Endodermal cell (in vitro differentiated cells): ENCODE data around the gene KRTAP4-6. TPM values are rescaled to one million over a fixed set of nuclear protein-coding genes. Genes with fewer than 3 reads are reported as not detected.
"Not testable (repeated sequence)": the region's sequence is repeated elsewhere in the genome, so short reads cannot be mapped to it uniquely, and the experiment has no call there.

Source experiments
- DNase-seq: peaks from one replicate; pipeline ENCODE4 v3.0.0-alpha.2; 2017
- H3K27ac ChIP-seq: 2 replicates; pipeline ENCODE4 v1.5.1; 2013; ENCODE audit warnings: mild to moderate bottlenecking, low read depth, low read length, moderate library complexity
- H3K27me3 ChIP-seq: 2 replicates; pipeline ENCODE4 v1.6.1; 2013; ENCODE audit warnings: mild to moderate bottlenecking, low read length, moderate library complexity; ENCODE audit not compliant: insufficient read depth, control insufficient read depth, poor library complexity, severe bottlenecking
- H3K36me3 ChIP-seq: 2 replicates; pipeline ENCODE4 v1.7.0; 2013; ENCODE audit warnings: mild to moderate bottlenecking, low read length, moderate library complexity; ENCODE audit not compliant: control insufficient read depth, insufficient read depth
- H3K4me1 ChIP-seq: one replicate; pipeline ENCODE4 v1.7.0; 2013; ENCODE audit warnings: low read length; ENCODE audit not compliant: control insufficient read depth, insufficient read depth
- H3K4me3 ChIP-seq: 2 replicates; pipeline ENCODE4 v1.5.1; 2013; ENCODE audit warnings: mild to moderate bottlenecking, low read length, moderate library complexity
- H3K9ac ChIP-seq: 2 replicates; pipeline ENCODE4 v1.6.1; 2013; ENCODE audit warnings: mild to moderate bottlenecking, low read length, moderate library complexity; ENCODE audit not compliant: poor library complexity, severe bottlenecking; ENCODE audit errors: extremely low read depth
- H3K9me3 ChIP-seq: 2 replicates; pipeline ENCODE4 v1.6.1; 2013; ENCODE audit warnings: mild to moderate bottlenecking, low read length, moderate library complexity; ENCODE audit not compliant: control insufficient read depth
- H3K27ac Mint-ChIP-seq: 2 replicates; pipeline ENCODE4 v1.8.0; 2020; ENCODE audit warnings: mixed read lengths
- H3K27me3 Mint-ChIP-seq: 2 replicates; pipeline ENCODE4 v1.8.0; 2021; ENCODE audit warnings: mild to moderate bottlenecking, mixed read lengths; ENCODE audit not compliant: insufficient read depth
- H3K36me3 Mint-ChIP-seq: 2 replicates; pipeline ENCODE4 v1.8.0; 2020; ENCODE audit warnings: low read depth, mixed read lengths
- H3K4me1 Mint-ChIP-seq: 2 replicates; pipeline ENCODE4 v1.8.0; 2020; ENCODE audit warnings: mixed read lengths
- H3K4me3 Mint-ChIP-seq: 2 replicates; pipeline ENCODE4 v1.8.0; 2020; ENCODE audit warnings: mild to moderate bottlenecking, moderate library complexity, mixed read lengths
- H3K9me3 Mint-ChIP-seq: 2 replicates; pipeline ENCODE4 v1.8.0; 2020; ENCODE audit warnings: mild to moderate bottlenecking, mixed read lengths
- WGBS, 2 experiments: methylation state at CpG; one replicate each; pipeline versions ENCODE4 v1.1.5 to v1.1.7; 2013; ENCODE audit warnings: missing lambda C conversion rate in 2 of 2, mixed read lengths in 1 of 2; ENCODE audit not compliant: insufficient coverage in 1 of 2, insufficient read length in 1 of 2; 5-methylcytosine and 5-hydroxymethylcytosine counted together
- total RNA-seq, 2 donors: library from RNA; stranded (reverse); fragmentation: NEBNext Ultra II Directional in 1 of 2; extraction: Animal tissue kit (Norgen Biotek cat#: 25700) in 1 of 2; gene quantifications; 2 replicates in 1 of 2; 3 replicates in 1 of 2; pipeline ENCODE4 v1.2.1, GENCODE V29; 2021
- TF ChIP-seq, protein P1 (sequence below): fragments of 200-600 bp; sonication (generic); conservative IDR thresholded peaks from 2 replicates; pipeline ENCODE4 v1.5.0; 2021; ENCODE audit warnings: antibody characterized with exemption, mild to moderate bottlenecking

Gene KRTAP4-6
- total RNA-seq, 2 donors from 2014 or later = not detected

DNA sequence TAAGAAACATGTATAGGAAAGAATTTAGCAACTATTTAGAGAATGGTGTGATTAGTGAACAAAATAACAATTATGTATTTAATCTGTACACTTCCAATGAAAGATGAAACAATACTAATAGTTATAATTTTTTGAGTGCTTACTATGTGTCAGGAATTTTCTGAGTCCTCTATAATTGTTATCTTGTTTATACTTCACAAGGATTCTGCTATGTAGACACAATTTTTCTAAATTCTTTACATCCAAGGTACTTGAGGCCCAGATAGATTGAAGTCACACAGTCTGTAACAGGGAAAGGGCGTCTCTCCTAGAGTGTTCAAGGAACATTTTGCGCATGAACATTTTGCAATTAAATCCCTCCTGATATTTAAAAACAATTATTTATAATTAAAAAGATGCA, 15.3 kb downstream of the KRTAP4-6 start:
- Histone ChIP-seq H3K27ac (no peak overlapping the region), H3K36me3 (no peaks in the 10 kb centered on the region), H3K9ac (no peak overlapping the region), H3K9me3 (peaks cover 4% of the 10 kb centered on the region), H3K27me3 (no peaks in the 10 kb centered on the region), H3K4me3 (no peak overlapping the region), H3K4me1 (no peaks in the 10 kb centered on the region)
- TF ChIP-seq, protein P1, sequence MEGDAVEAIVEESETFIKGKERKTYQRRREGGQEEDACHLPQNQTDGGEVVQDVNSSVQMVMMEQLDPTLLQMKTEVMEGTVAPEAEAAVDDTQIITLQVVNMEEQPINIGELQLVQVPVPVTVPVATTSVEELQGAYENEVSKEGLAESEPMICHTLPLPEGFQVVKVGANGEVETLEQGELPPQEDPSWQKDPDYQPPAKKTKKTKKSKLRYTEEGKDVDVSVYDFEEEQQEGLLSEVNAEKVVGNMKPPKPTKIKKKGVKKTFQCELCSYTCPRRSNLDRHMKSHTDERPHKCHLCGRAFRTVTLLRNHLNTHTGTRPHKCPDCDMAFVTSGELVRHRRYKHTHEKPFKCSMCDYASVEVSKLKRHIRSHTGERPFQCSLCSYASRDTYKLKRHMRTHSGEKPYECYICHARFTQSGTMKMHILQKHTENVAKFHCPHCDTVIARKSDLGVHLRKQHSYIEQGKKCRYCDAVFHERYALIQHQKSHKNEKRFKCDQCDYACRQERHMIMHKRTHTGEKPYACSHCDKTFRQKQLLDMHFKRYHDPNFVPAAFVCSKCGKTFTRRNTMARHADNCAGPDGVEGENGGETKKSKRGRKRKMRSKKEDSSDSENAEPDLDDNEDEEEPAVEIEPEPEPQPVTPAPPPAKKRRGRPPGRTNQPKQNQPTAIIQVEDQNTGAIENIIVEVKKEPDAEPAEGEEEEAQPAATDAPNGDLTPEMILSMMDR = no peak
- H3K27me3 Mint-ChIP-seq = no peaks in the 10 kb centered on the region
- H3K4me1 Mint-ChIP-seq = no peaks in the 10 kb centered on the region
- no peak for DNase-seq
- peaks cover 4% of the 10 kb centered on the region for H3K9me3 Mint-ChIP-seq
- no peak overlapping the region for H3K27ac Mint-ChIP-seq
- H3K36me3 Mint-ChIP-seq = no peaks in the 10 kb centered on the region
- no peak overlapping the region for H3K4me3 Mint-ChIP-seq
- WGBS, 2 experiments = 100% methylated on average over 1 of the region's 2 CpGs; no CpG with 5 or more reads in 1 of the 2 experiments

DNA sequence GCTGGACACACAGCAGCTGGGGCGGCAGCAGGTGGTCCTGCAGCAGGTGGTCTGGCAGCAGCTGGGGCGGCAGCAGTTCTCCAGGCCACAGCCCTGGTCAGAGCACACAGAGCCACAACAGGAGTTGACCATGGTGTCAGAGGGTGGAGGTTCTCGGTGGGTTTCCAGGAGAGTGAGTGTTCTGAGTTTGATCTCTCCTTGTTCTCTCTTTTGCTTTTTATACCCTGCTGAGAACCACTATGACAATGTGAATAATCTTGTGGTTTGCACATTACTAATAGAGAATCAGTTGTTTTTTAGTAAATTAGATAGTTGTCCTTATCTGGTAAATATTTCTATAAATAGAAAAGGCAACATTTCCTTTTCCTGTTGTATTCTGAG, 16.4 kb downstream of the KRTAP4-6 start, which contains the start of gene KRTAP4-12:
TSS of gene KRTAP4-12 (minus strand) at position 192 of the 381 bp plus-strand sequence. CDS start at position 132, 60 bp downstream.
- H3K9ac ChIP-seq, H3K4me1 Mint-ChIP-seq, H3K27ac ChIP-seq, H3K4me1 ChIP-seq, H3K36me3 Mint-ChIP-seq, H3K36me3 ChIP-seq, H3K4me3 Mint-ChIP-seq, H3K9me3 ChIP-seq, H3K9me3 Mint-ChIP-seq, H3K4me3 ChIP-seq, DNase-seq, H3K27ac Mint-ChIP-seq, H3K27me3 Mint-ChIP-seq, H3K27me3 ChIP-seq: not testable (repeated sequence)
- 75 to 78% methylated on average over 1 to 3 of the region's 3 CpGs for WGBS, 2 experiments

DNA sequence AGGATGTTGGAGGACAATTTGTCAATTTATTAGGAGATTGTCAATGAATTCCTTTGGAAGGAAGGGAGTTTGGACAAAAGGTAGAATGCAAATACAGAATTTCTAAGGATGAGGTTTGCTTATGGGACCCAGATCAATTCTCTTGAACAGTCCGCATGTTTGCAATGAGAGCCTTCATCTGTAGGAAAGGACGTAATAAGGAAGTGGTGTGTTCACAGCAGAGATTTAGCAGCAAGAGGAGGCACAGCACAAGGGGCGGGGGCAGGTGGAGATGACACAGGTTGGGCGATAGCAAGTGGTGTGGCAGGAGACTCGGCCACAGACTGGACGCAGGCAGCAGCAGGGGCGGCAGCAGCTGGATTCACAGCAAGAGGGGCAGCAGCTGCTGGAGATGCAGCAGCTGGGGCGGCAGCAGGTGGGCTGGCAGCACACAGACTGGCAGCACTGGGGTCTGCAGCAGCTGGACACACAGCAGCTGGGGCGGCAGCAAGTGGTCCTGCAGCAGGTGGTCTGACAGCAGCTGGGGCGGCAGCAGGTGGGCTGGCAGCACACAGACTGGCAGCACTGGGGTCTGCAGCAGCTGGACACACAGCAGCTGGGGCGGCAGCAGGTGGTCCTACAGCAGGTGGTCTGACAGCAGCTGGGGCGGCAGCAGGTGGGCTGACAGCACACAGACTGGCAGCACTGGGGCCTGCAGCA, 16.9 kb downstream of the KRTAP4-6 start:
- H3K27ac ChIP-seq, H3K9me3 ChIP-seq, H3K4me1 Mint-ChIP-seq, H3K4me1 ChIP-seq, H3K4me3 Mint-ChIP-seq, DNase-seq, H3K27ac Mint-ChIP-seq, H3K36me3 ChIP-seq, H3K27me3 ChIP-seq, H3K9ac ChIP-seq, H3K9me3 Mint-ChIP-seq, H3K36me3 Mint-ChIP-seq, H3K4me3 ChIP-seq, H3K27me3 Mint-ChIP-seq: not testable (repeated sequence)
- 83 to 87% methylated on average over 8 to 12 of the region's 12 CpGs for WGBS, 2 experiments

DNA sequence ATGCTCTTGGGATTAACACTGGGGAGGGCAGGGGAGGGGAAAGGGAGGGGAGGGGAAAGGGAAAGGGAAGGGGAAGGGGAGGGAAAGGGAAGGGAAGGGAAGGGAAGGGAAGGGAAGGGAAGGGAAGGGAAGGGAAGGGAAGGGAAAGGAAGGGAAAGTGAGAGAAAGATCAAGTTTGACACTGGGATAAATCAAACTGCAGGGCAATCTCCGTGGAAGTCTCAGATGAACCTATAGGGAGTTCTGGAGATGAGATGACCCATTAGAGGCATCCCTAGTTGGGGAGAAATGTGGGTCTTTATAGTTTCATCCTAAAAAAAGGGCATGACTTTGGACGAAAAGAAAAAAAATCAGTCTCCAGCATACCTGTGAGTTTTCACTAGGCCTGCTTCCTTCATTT, 18.6 kb downstream of the KRTAP4-6 start:
- no peak overlapping the region for H3K4me3 ChIP-seq
- Mint-ChIP-seq H3K36me3 (no peaks in the 10 kb centered on the region), H3K9me3 (peaks cover 4% of the 10 kb centered on the region), H3K27me3 (peaks cover 4% of the 10 kb centered on the region), H3K4me3 (no peak overlapping the region), H3K27ac (no peak overlapping the region), H3K4me1 (no peaks in the 10 kb centered on the region)
- no peaks in the 10 kb centered on the region for H3K27me3 ChIP-seq
- no peak overlapping the region for H3K27ac ChIP-seq
- no peak for DNase-seq
- peaks cover 4% of the 10 kb centered on the region for H3K9me3 ChIP-seq
- 88 to 100% methylated on average over 1 to 2 of the region's 2 CpGs for WGBS, 2 experiments
- no peak overlapping the region for H3K9ac ChIP-seq
- TF ChIP-seq, protein P1 = no peak
- no peaks in the 10 kb centered on the region for H3K4me1 ChIP-seq
- no peaks in the 10 kb centered on the region for H3K36me3 ChIP-seq

DNA sequence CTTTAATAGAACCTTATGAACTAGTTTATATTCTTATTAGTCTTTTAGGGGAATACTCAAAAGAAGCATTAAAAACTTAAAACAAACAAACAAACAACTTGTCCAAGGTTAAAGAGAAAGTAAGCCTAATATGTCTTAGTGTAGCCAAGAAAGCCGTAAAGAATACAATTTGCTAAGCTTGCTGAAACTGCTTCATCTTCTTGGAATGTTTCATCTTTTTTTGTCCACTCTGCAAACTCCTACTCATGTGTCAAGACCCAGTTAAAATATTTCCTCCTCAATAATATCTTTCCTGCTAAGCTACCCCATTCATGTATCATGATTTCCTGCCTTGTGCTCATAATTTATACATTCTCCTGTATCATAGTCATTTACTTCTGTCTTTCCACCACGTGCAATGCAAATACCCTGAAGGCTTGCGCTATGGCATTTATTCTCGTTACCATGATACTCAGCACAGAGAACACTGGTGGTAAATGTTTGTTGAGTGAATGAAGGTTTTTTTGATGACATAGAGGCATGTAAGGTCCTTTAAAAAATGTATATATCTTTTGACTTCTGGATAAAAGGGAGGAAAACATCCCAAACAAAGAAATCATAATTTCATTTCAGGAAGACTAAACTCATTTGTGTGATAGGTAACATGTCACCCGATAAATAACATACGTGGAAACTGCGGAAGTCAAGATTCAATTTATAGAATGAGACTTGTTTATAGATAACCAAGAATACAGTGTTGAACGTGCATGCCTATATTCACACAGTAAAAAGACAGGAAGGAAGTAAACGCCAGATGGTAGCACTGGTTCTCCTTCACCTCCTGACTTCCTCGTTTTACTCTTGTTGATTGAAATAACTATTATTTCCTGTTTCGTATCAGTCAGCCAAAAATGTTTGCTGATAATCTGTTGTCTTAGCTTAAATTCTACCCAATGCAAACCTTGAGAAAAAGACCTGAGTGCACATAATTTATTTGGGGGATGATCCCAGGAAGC, 20.4 kb downstream of the KRTAP4-6 start:
- H3K4me3 ChIP-seq, H3K4me3 Mint-ChIP-seq, H3K9me3 Mint-ChIP-seq, H3K9me3 ChIP-seq, H3K27me3 Mint-ChIP-seq, H3K9ac ChIP-seq, H3K4me1 Mint-ChIP-seq, H3K27ac ChIP-seq, H3K36me3 Mint-ChIP-seq, DNase-seq, H3K4me1 ChIP-seq, H3K36me3 ChIP-seq, H3K27ac Mint-ChIP-seq, H3K27me3 ChIP-seq: not testable (repeated sequence)
- 89 to 94% methylated on average over 3 to 11 of the region's 11 CpGs for WGBS, 2 experiments
